ENCODE results near the gene CAD.

The CAD gene

DNA sequence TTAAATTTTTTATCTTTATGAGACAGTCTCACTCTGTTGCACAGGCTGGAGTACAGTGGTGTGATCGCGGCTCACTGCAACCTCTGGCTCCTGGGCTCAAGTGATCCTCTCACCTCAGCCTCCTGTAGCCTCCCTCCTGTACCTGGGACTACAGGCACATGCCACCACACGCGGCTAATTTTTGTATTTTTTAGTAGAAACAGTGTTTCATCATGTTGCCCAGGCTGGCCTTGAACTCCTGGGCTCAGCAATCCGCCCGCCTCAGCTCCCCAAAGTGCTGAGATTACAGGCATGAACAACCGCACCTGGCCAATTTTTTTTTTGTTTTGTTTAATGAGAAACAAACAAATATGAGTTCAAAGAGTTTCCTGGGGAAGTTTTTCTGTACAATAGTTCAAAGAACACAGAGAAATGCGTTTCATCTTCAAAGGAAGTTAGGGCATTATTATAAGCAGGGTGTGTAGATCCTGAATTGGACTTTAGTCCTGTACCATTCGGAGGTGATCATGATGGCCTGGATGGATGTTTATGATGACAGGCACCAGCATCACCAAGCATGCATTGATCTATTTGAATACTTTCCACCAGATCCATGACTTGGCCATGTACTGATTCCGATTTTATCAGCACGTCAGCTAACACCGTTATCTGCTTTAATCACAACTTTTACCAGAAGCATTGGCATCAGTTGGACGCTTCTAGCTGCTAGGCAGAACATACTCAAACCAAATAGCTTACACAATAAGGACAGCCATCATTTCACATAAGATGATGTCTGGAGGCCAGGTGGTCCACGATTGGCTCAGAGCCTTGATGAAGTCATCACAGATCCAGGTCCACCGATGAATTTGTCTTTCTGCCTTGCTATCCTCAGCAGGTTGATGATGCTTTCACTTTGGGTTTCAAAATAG is 39.5 kb upstream of the CAD start:
- no peak for TF ChIP-seq CTCF (IDR thresholded peaks at IDR 0.05; ENCODE audit: control insufficient read depth, insufficient read depth, low read depth, low read length, missing control alignments)
- no peak overlapping the region for H3K4me3 ChIP-seq (ENCODE audit: control insufficient read depth, low read depth, low read length)
- no peak for DNase-seq (ENCODE audit: low read depth)

GRCh38 chr2:27178469-27178868 is 38.7 kb upstream of the CAD start:
- DNase-seq (ENCODE audit: low read depth) = no peak
- no peak for TF ChIP-seq CTCF (IDR thresholded peaks at IDR 0.05; ENCODE audit: control insufficient read depth, insufficient read depth, low read depth, low read length, missing control alignments)
- H3K4me3 ChIP-seq (ENCODE audit: control insufficient read depth, low read depth, low read length) = no peak overlapping the region

DNA sequence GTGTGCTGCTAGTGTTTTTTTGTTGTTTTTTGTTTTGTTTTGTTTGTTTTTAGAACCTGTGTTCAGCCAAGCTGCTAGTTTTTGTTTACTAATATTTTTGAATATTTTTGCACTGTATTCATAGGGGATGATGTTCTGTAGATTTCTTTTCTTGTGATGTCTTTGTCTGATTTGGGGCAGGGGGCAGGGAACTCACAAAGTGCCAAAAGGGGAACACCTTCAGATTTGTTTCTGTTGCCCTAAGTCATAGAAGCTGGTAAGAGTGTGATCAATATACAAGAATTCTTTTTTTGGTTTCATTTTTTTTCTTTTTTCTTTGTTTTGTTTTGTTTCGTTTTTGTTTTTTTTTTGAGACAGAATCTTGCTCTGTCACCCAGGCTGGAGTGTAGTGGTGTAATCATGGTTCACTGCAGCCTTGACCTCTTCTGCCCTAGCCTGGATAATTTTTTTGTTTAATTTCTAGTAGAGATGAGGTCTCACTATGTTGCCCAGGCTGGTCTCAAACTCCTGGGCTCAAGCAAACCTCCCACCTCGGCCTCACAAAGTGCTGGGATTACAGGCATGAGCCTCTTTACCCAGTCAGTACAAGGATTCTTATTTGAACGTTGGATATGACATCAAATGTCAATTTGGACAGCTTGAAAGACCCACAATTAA is 37.7 kb upstream of the CAD start:
- no peak for TF ChIP-seq CTCF (IDR thresholded peaks at IDR 0.05; ENCODE audit: control insufficient read depth, insufficient read depth, low read depth, low read length, missing control alignments)
- no peak overlapping the region for H3K4me3 ChIP-seq (ENCODE audit: control insufficient read depth, low read depth, low read length)
- DNase-seq (ENCODE audit: low read depth) = no peak

- H3K4me3 ChIP-seq (ENCODE audit: control insufficient read depth, low read depth, low read length) = no peak overlapping the region
- DNase-seq (ENCODE audit: low read depth) = no peak
- no peak for TF ChIP-seq CTCF (IDR thresholded peaks at IDR 0.05; ENCODE audit: control insufficient read depth, insufficient read depth, low read depth, low read length, missing control alignments)
Measured at GRCh38 chr2:27182346-27182745, 34.8 kb upstream of the CAD start.

- H3K4me3 ChIP-seq (ENCODE audit: control insufficient read depth, low read depth, low read length) = no peak overlapping the region
- DNase-seq (ENCODE audit: low read depth) = no peak
- TF ChIP-seq CTCF (IDR thresholded peaks at IDR 0.05; ENCODE audit: control insufficient read depth, insufficient read depth, low read depth, low read length, missing control alignments) = no peak
Measured at GRCh38 chr2:27184115-27184514, 33.1 kb upstream of the CAD start.

- peak; percentile 85 for DNase-seq (ENCODE audit: low read depth)
- no peak for TF ChIP-seq CTCF (IDR thresholded peaks at IDR 0.05; ENCODE audit: control insufficient read depth, insufficient read depth, low read depth, low read length, missing control alignments)
- no peak overlapping the region for H3K4me3 ChIP-seq (ENCODE audit: control insufficient read depth, low read depth, low read length)
Measured at GRCh38 chr2:27185331-27186026, 31.7 kb upstream of the CAD start.
